ENCODE results near the gene SMPD4. TPM values are rescaled to one million over a fixed set of nuclear protein-coding genes. Genes with fewer than 3 reads are reported as not detected.
"Not testable (repeated sequence)": the region's sequence is repeated elsewhere in the genome, so short reads cannot be mapped to it uniquely, and the experiment has no call there.

The SMPD4 gene
- total RNA-seq, 4 donors from 2014 or later = 34.1 to 50.6 (median 40.6) TPM

DNA sequence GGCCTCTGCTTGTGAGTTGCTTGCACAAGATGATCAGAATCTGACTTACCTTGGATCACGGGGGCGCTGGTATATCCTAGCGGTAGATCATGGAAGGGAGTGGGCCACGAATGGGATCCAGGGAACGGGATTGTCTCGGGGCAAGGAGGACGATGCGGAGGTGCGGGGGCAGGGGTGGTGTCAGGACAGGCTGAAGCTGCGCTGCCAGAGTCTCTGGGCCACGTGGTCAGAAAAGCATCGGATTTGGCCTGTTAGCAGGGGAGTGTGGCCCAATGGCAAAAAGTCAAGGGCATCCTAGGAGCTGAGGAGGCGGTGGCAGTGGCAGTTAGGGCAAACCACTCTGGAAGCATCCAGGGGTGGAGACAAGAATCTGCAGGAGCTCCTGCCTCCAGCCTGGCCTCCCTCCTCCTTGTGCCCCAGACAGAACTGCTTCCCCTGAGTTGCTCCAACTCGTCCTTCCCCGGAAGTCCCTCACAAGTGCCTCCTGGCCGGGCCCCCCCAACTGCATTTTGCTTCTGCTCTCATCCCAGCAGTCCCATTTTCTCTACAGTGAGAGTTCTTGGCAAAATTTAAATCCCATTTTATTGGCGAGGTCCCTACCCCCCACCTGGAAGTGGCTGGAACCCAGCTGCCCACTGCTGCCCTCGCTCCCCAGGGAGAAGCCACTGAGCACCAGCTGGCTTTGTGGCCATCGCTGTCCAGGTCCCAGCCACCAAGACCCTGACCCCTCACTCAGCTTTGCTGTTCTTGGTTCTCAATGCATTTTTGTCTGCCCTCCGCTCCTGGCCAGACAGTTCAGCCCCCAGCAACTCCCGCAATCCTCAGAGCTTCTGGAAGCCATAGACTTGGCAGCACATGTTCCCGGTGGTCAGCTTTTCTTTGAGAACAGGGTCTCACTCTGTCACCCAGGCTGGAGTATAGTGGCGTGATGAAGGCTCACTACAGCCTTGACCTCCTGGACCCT lies 30.9 kb downstream of the SMPD4 start:
- Histone ChIP-seq H3K4me3 (no peak overlapping the region), H3K27ac (no peak overlapping the region), H3K9me3 (no peaks in the 10 kb centered on the region), H3K27me3 (peaks cover 0 to 1% (median 0%) of the 10 kb centered on the region in 4 donors), H3K4me1 (peaks cover 0 to under 1% (median 0%) of the 10 kb centered on the region in 3 donors), H3K36me3 (peaks cover 0 to 38% (median 4%) of the 10 kb centered on the region in 3 donors)
- intact Hi-C loops (cut with DNase I) = no loop called here
- WGBS, 2 donors = 79 to 90% methylated on average over 7 to 13 of the region's 23 CpGs
- DNase-seq = no peak
- TF ChIP-seq CTCF (IDR thresholded peaks at IDR 0.05) (no peak), POLR2A (IDR thresholded peaks at IDR 0.05) (no peak)

- Histone ChIP-seq H3K36me3 (peaks cover 0 to 19% (median 4%) of the 10 kb centered on the region in 3 donors), H3K4me1 (peaks cover 0 to 19% (median 0%) of the 10 kb centered on the region in 3 donors), H3K27me3 (peaks cover 0 to 12% (median 0%) of the 10 kb centered on the region in 4 donors)
- H3K9me3 ChIP-seq; H3K4me3 ChIP-seq; intact Hi-C loops (cut with DNase I); DNase-seq; H3K27ac ChIP-seq: not testable (repeated sequence)
- 75 to 90% methylated on average over 3 to 4 of the region's 6 CpGs for WGBS, 2 donors
Observed at GRCh38 chr2:130148515-130148914, 32.9 kb downstream of the SMPD4 start.

- WGBS, 2 donors = 19 to 29% methylated on average over 9 of the region's 30 CpGs
- H3K36me3 ChIP-seq; DNase-seq; intact Hi-C loops (cut with DNase I); H3K9me3 ChIP-seq; H3K27ac ChIP-seq: not testable (repeated sequence)
- Histone ChIP-seq H3K4me3 (peak within 1 kb of the TSS; percentile 14 to 59 (median 31)), H3K27me3 (peaks cover 0 to 21% (median 0%) of the 10 kb centered on the region in 4 donors), H3K4me1 (peaks cover 0 to 19% (median 0%) of the 10 kb centered on the region in 3 donors)
Observed at GRCh38 chr2:130145006-130145414, 36.4 kb downstream of the SMPD4 start, which contains the start of gene CCDC74B. CCDC74B (minus strand) TSS chr2:130145112; CDS start chr2:130144996, 116 bp downstream.

GRCh38 chr2:130143266-130144039 lies 37.9 kb downstream of the SMPD4 start:
- peaks cover 0 to 21% (median 0%) of the 10 kb centered on the region in 4 donors for H3K27me3 ChIP-seq
- H3K4me3 ChIP-seq = peak overlapping the region in 2 of 4 donors; percentile 36 to 59
- intact Hi-C loops (cut with DNase I); DNase-seq; H3K9me3 ChIP-seq; H3K27ac ChIP-seq; H3K36me3 ChIP-seq: not testable (repeated sequence)
- peaks cover 0 to 19% (median 0%) of the 10 kb centered on the region in 3 donors for H3K4me1 ChIP-seq
- 49 to 63% methylated on average over 8 to 12 of the region's 28 CpGs for WGBS, 2 donors

- no CpG with 5 or more reads among the region's 13 CpGs for WGBS, 2 donors
- DNase-seq; H3K36me3 ChIP-seq; H3K4me3 ChIP-seq; H3K27ac ChIP-seq; intact Hi-C loops (cut with DNase I); H3K9me3 ChIP-seq: not testable (repeated sequence)
- Histone ChIP-seq H3K4me1 (peaks cover 0 to 19% (median 0%) of the 10 kb centered on the region in 3 donors), H3K27me3 (peaks cover 0 to 21% (median 0%) of the 10 kb centered on the region in 4 donors)
Observed at GRCh38 chr2:130142396-130143265, 38.8 kb downstream of the SMPD4 start.

- H3K4me3 ChIP-seq; intact Hi-C loops (cut with DNase I); H3K9me3 ChIP-seq; H3K27ac ChIP-seq; H3K36me3 ChIP-seq; DNase-seq: not testable (repeated sequence)
- Histone ChIP-seq H3K4me1 (peaks cover 0 to 19% (median 0%) of the 10 kb centered on the region in 3 donors), H3K27me3 (peaks cover 0 to 21% (median 0%) of the 10 kb centered on the region in 4 donors)
- WGBS, 2 donors = 80 to 100% methylated on average over 1 to 2 of the region's 22 CpGs
Observed at GRCh38 chr2:130141645-130142370, 39.6 kb downstream of the SMPD4 start.

- not testable (repeated sequence) for H3K4me3 ChIP-seq
Observed at GRCh38 chr2:130141002-130141401, 40.4 kb downstream of the SMPD4 start.

GRCh38 chr2:130140516-130140915 lies 40.9 kb downstream of the SMPD4 start:
- not testable (repeated sequence) for DNase-seq

More at GRCh38 chr2:130141002-130141401, 40.4 kb downstream of the SMPD4 start:
- intact Hi-C loops (cut with DNase I); H3K36me3 ChIP-seq; H3K9me3 ChIP-seq; H3K27ac ChIP-seq; DNase-seq: not testable (repeated sequence)
- Histone ChIP-seq H3K4me1 (peaks cover 0 to 19% (median 0%) of the 10 kb centered on the region in 3 donors), H3K27me3 (peaks cover 0 to 21% (median 0%) of the 10 kb centered on the region in 4 donors)
- no CpG with 5 or more reads among the region's 6 CpGs for WGBS, 2 donors

GRCh38 chr2:130139331-130140280 lies 41.8 kb downstream of the SMPD4 start:
- DNase-seq; H3K9me3 ChIP-seq; H3K27ac ChIP-seq; H3K4me3 ChIP-seq; H3K36me3 ChIP-seq; intact Hi-C loops (cut with DNase I): not testable (repeated sequence)
- peaks cover 0 to 16% (median 0%) of the 10 kb centered on the region in 4 donors for H3K27me3 ChIP-seq
- peaks cover 0 to 10% (median 0%) of the 10 kb centered on the region in 3 donors for H3K4me1 ChIP-seq
- WGBS, 2 donors = 71 to 79% methylated on average over 5 to 6 of the region's 30 CpGs

More at GRCh38 chr2:130140516-130140915, 40.9 kb downstream of the SMPD4 start:
- H3K9me3 ChIP-seq; H3K4me3 ChIP-seq; H3K36me3 ChIP-seq; H3K27ac ChIP-seq; intact Hi-C loops (cut with DNase I): not testable (repeated sequence)
- H3K27me3 ChIP-seq = peaks cover 0 to 24% (median 0%) of the 10 kb centered on the region in 4 donors
- no CpG with 5 or more reads among the region's 7 CpGs for WGBS, 2 donors
- peaks cover 0 to 19% (median 0%) of the 10 kb centered on the region in 3 donors for H3K4me1 ChIP-seq

Measured in esophagus squamous epithelium (tissue), 5 donors.